Epithelial cell of proximal tubule (primary cell): ENCODE measurements around the gene PRRT3. TPM values are rescaled to one million over a fixed set of nuclear protein-coding genes. Genes with fewer than 3 reads are reported as not detected.

Source experiments
- DNase-seq: peaks from one replicate; pipeline ENCODE4 v3.0.0-alpha.2; 2011; ENCODE audit warnings: low read depth
- H3K4me3 ChIP-seq: 2 replicates; pipeline ENCODE4 v1.5.1; 2011; ENCODE audit warnings: low read depth, mild to moderate bottlenecking, low read length
- total RNA-seq: library from RNA; depleted of rRNA; stranded (reverse); fragments of >200 nt; gene quantifications from 2 replicates; pipeline ENCODE4 v1.2.3, GENCODE V29; 2015
- TF ChIP-seq, protein P1 (sequence below): conservative IDR thresholded peaks from 2 replicates; pipeline ENCODE4 v1.5.1; 2012; ENCODE audit warnings: low read depth, mild to moderate bottlenecking, low read length

PRRT3 gene
- total RNA-seq, 1 donor from 2014 or later, result 1.3 TPM

- DNase-seq, result no peak
- H3K4me3 ChIP-seq, result peak overlapping the region; percentile 67
Measured at GRCh38 chr3:9947025-9947995, 4.9 kb downstream of the PRRT3 start.

DNA sequence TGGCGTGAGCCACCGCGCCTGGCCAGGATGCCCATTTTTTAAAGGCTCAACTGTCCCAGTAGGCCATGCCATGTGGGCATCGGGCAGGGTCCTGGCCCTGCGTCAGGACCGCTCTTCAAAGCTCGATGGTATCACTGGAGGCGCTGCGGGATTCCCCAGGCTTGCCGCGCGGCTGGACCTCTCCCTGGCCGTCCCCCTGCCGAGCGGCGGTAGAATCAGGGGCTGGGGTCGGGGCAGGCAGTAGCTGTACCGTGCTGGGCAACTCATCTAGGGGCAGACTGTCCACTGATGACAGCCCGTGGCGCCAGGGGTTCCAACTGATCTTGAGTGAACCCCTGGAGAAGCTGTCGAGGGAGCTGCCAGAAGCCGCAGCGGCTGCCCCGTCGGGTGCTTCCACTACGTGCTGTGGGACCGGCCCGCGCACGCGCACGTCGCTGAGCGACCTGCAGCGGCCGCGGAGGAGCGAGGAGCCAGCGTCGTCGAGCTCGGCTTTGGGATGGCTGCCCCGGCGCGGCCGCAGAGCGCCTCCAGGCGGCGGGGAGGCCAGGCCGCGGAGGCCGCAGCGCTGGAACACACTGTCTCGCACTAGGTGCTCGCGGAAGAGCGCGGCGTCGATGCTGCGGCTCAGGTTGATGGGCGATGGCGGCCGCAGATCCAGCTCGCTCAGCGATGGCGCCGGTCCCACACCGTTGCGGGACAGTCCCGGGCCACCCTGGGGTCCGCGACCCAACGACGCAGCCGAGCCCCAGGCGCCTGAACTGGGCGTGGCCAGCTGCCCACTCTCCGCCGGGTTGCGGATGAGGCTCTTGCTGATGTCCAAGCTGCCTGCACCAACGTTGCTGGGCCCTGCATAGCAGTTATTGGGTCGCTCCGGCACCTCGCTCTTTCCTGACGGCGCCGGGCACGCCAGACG is 5.8 kb downstream of the PRRT3 start:
- TF ChIP-seq, protein P1, sequence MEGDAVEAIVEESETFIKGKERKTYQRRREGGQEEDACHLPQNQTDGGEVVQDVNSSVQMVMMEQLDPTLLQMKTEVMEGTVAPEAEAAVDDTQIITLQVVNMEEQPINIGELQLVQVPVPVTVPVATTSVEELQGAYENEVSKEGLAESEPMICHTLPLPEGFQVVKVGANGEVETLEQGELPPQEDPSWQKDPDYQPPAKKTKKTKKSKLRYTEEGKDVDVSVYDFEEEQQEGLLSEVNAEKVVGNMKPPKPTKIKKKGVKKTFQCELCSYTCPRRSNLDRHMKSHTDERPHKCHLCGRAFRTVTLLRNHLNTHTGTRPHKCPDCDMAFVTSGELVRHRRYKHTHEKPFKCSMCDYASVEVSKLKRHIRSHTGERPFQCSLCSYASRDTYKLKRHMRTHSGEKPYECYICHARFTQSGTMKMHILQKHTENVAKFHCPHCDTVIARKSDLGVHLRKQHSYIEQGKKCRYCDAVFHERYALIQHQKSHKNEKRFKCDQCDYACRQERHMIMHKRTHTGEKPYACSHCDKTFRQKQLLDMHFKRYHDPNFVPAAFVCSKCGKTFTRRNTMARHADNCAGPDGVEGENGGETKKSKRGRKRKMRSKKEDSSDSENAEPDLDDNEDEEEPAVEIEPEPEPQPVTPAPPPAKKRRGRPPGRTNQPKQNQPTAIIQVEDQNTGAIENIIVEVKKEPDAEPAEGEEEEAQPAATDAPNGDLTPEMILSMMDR, result peak; percentile 72
- no peak for DNase-seq
- H3K4me3 ChIP-seq, result peak overlapping the region; percentile 67

More at GRCh38 chr3:9947025-9947995, 4.9 kb downstream of the PRRT3 start:
- TF ChIP-seq, protein P1, result peak; percentile 59

GRCh38 chr3:9945358-9945757 is 6.8 kb downstream of the PRRT3 start:
- H3K4me3 ChIP-seq, result peak overlapping the region; percentile 67
- TF ChIP-seq, protein P1, result no peak
- DNase-seq, result no peak

DNA sequence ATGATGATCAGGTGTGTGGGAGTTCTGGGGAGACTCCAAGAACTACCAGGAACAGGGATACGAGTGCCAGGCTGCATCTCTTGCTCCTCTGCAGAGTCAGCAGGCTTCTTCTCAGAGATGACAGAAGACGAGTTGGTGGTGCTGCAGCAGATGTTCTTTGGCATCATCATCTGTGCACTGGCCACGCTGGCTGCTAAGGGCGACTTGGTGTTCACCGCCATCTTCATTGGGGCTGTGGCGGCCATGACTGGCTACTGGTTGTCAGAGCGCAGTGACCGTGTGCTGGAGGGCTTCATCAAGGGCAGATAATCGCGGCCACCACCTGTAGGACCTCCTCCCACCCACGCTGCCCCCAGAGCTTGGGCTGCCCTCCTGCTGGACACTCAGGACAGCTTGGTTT is 7.9 kb downstream of the PRRT3 start:
- no peak for DNase-seq
- H3K4me3 ChIP-seq, result no peak overlapping the region
- TF ChIP-seq, protein P1, result no peak

DNA sequence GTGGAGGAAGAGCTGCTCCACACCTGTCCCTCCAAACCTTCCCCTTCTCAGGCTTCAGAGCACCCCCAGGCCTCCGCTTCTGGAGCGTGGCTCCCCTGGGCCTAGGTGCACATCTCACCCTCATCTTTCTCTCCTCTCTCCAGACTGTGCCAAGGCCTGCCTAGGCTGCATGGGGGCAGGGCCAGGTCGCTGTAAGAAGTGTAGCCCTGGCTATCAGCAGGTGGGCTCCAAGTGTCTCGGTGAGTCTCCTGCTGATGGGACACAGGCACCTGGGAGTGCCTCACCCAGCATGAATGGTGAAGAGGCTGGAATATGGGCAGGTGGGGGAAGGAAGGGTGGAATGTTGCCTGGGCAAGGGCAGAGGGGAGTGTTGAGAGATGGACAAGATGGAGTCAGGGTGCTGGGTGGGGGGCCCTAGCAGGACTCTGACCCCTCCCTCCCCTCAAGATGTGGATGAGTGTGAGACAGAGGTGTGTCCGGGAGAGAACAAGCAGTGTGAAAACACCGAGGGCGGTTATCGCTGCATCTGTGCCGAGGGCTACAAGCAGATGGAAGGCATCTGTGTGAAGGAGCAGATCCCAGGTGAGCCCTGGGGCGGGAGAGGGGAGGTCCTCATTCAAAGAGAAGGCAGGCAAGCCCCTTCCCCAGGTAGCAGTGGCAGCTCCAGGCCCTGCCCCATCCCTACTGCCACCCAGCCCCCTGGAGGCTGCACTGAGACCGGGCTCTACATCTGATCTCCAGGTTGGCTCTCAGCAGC is 9.1 kb downstream of the PRRT3 start:
- TF ChIP-seq, protein P1, result no peak
- H3K4me3 ChIP-seq, result no peak overlapping the region
- DNase-seq, result no peak

DNA sequence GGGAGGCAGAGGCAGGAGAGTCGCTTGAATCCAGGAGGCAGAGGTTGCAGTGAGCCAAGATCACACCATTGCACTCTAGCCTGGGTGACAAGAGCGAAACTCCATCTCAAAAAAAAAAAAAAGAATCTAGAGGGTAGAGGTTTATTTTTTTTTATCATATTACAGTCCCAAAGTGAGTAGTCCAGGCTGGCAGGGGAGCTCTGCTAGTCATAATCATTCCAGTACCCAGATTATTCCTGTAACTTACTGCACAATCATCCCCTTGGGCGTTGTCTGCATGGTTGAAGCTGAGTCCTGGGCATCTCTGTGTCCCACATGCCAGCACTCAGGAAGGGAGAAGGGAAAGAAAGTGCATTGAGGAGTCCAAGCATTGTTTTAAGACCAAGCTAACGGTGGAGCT is 10.0 kb downstream of the PRRT3 start:
- TF ChIP-seq, protein P1, result no peak
- no peak overlapping the region for H3K4me3 ChIP-seq
- no peak for DNase-seq
